MM.1S (cell line): Measurements from ENCODE around the gene THSD7B.

Source experiments
- DNase-seq: peaks from one replicate; pipeline ENCODE4 v3.0.0-alpha.2; 2015
- H2AFZ ChIP-seq: fragments of 300-600 bp; sonication (generic); 2 replicates; pipeline ENCODE4 v1.6.0; 2016; ENCODE audit warnings: antibody characterized with exemption, low read length
- H3F3A ChIP-seq: fragments of 300-600 bp; sonication (generic); 2 replicates; pipeline ENCODE4 v1.6.1; 2016; ENCODE audit warnings: mild to moderate bottlenecking, antibody characterized with exemption, low read length, moderate library complexity, mixed read lengths; ENCODE audit not compliant: insufficient read depth
- H3K27ac ChIP-seq: fragments of 300-600 bp; sonication (generic); 2 replicates; pipeline ENCODE4 v1.5.1; 2016; ENCODE audit warnings: mild to moderate bottlenecking, low read length
- H3K27me3 ChIP-seq: fragments of 300-600 bp; sonication (generic); replicated peaks from 2 replicates; pipeline ENCODE4 v1.6.0; 2016; ENCODE audit warnings: low read length; ENCODE audit not compliant: insufficient read depth
- H3K36me3 ChIP-seq: fragments of 300-600 bp; sonication (generic); replicated peaks from 2 replicates; pipeline ENCODE4 v1.6.1; 2016; ENCODE audit warnings: mild to moderate bottlenecking, low read length, mixed read lengths; ENCODE audit not compliant: insufficient read depth
- H3K4me1 ChIP-seq: fragments of 300-600 bp; sonication (generic); 2 replicates; pipeline ENCODE4 v1.6.1; 2016; ENCODE audit warnings: low read length, mixed read lengths
- H3K4me2 ChIP-seq: fragments of 300-600 bp; sonication (generic); 2 replicates; pipeline ENCODE4 v1.6.0; 2016; ENCODE audit warnings: low read depth, low read length
- H3K4me3 ChIP-seq: fragments of 300-600 bp; sonication (generic); 2 replicates; pipeline ENCODE4 v1.5.1; 2016; ENCODE audit warnings: low read length, mixed read lengths
- H3K79me2 ChIP-seq: fragments of 300-600 bp; sonication (generic); 2 replicates; pipeline ENCODE4 v1.6.1; 2016; ENCODE audit warnings: mixed run types, low read length, mixed read lengths
- H3K9ac ChIP-seq: fragments of 300-600 bp; sonication (generic); 2 replicates; pipeline ENCODE4 v1.6.1; 2016; ENCODE audit warnings: low read length, mixed read lengths
- H3K9me2 ChIP-seq: fragments of 300-600 bp; sonication (generic); replicated peaks from 2 replicates; pipeline ENCODE4 v1.6.1; 2016; ENCODE audit warnings: mild to moderate bottlenecking, low read length, mixed read lengths; ENCODE audit not compliant: insufficient read depth
- H3K9me3 ChIP-seq: fragments of 300-600 bp; sonication (generic); replicated peaks from 2 replicates; pipeline ENCODE4 v1.6.1; 2016; ENCODE audit warnings: mild to moderate bottlenecking, low read length, mixed read lengths; ENCODE audit not compliant: insufficient read depth
- H4K20me1 ChIP-seq: fragments of 300-600 bp; sonication (generic); 2 replicates; pipeline ENCODE4 v1.6.1; 2016; ENCODE audit warnings: mild to moderate bottlenecking, low read length, moderate library complexity, mixed read lengths; ENCODE audit not compliant: insufficient read depth
- EZH2 ChIP-seq: fragments of 300-600 bp; sonication (generic); optimal IDR thresholded peaks from 2 replicates; pipeline ENCODE3; 2017; ENCODE audit warnings: low read depth, mild to moderate bottlenecking, antibody characterized with exemption, low read length, mixed read lengths
- EZH2phosphoT487 ChIP-seq: fragments of 300-600 bp; sonication (generic); IDR thresholded peaks from 2 replicates; pipeline ENCODE4 v1.6.1; 2018; ENCODE audit warnings: antibody characterized with exemption, low read length
- TF ChIP-seq, protein P1 (sequence below): fragments of 300-600 bp; sonication (generic); IDR thresholded peaks from 2 replicates; pipeline ENCODE4 v1.5.1; 2016; ENCODE audit warnings: antibody characterized with exemption, low read length, mixed read lengths

The THSD7B gene, protein sequence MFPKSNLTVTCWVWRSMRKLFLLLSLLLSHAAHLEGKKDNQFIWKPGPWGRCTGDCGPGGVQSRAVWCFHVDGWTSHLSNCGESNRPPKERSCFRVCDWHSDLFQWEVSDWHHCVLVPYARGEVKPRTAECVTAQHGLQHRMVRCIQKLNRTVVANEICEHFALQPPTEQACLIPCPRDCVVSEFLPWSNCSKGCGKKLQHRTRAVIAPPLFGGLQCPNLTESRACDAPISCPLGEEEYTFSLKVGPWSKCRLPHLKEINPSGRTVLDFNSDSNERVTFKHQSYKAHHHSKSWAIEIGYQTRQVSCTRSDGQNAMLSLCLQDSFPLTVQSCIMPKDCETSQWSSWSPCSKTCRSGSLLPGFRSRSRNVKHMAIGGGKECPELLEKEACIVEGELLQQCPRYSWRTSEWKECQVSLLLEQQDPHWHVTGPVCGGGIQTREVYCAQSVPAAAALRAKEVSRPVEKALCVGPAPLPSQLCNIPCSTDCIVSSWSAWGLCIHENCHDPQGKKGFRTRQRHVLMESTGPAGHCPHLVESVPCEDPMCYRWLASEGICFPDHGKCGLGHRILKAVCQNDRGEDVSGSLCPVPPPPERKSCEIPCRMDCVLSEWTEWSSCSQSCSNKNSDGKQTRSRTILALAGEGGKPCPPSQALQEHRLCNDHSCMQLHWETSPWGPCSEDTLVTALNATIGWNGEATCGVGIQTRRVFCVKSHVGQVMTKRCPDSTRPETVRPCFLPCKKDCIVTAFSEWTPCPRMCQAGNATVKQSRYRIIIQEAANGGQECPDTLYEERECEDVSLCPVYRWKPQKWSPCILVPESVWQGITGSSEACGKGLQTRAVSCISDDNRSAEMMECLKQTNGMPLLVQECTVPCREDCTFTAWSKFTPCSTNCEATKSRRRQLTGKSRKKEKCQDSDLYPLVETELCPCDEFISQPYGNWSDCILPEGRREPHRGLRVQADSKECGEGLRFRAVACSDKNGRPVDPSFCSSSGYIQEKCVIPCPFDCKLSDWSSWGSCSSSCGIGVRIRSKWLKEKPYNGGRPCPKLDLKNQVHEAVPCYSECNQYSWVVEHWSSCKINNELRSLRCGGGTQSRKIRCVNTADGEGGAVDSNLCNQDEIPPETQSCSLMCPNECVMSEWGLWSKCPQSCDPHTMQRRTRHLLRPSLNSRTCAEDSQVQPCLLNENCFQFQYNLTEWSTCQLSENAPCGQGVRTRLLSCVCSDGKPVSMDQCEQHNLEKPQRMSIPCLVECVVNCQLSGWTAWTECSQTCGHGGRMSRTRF (N-terminal part only)

DNA sequence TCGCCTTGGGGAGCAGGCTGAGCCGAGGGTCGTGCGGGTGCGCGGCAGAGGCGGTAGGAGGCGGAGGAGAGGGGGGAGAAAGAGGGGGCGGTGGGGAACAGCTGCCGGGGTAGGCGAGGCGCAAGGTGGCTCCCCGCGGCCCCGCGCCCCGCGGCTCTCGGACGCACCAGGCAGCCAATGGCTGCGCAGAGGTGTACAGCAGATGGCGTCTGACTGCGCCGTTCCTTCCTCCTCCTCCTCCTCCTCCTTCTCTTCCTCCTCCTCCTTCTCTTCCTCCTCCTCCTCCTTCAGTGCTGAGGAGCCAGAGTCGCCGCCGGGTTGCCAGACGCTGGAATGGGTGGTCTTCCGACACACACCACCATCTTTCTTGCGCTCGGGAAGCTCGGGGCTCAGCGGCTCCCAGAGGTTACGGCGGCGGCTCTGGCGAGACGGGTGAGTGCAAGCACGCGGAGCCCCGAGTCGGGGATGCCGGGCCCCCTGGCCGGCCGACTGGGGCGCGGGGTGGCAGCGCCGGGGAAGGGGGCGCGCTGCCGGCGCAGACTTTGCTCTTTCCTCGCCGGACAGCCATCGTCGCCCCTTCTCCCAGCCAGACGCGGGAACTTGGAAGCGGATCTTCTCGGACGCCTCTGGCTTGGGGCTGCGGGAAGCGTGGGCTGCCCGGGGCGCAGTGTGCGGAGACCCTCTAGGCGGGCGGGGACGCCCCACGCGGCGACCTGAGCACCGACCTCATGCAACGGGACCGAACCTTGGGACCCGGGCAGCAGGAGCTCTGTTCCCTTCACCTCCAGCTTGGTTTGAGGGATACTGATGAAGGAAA is at the start of gene THSD7B:
Gene THSD7B, plus strand, starts transcription at position 290 of the 817 bp plus-strand sequence. CDS start 116,634 bp downstream, outside the sequence.
- Histone ChIP-seq H3K4me3 (peak within 1 kb of the TSS; percentile 77), H3K27ac (no peak within 1 kb of the TSS), H3K9me3 (no peaks in the 10 kb centered on the region), H3F3A (no peaks in the 10 kb centered on the region), H3K9me2 (no peaks in the 10 kb centered on the region), H3K4me2 (peak within 1 kb of the TSS; percentile 91), H2AFZ (peak within 1 kb of the TSS; percentile 74), H3K9ac (peak within 1 kb of the TSS; percentile 20; the same call in 1 of the 2 replicates), H3K27me3 (peaks cover 3% of the 10 kb centered on the region; the same call in 1 of the 2 replicates), H3K36me3 (no peaks in the 10 kb centered on the region), H4K20me1 (no peaks in the 10 kb centered on the region), H3K79me2 (no peaks in the 10 kb centered on the region), H3K4me1 (no peaks in the 10 kb centered on the region; the same call in 1 of the 2 replicates)
- no peak for TF ChIP-seq EZH2phosphoT487
- TF ChIP-seq, protein P1, sequence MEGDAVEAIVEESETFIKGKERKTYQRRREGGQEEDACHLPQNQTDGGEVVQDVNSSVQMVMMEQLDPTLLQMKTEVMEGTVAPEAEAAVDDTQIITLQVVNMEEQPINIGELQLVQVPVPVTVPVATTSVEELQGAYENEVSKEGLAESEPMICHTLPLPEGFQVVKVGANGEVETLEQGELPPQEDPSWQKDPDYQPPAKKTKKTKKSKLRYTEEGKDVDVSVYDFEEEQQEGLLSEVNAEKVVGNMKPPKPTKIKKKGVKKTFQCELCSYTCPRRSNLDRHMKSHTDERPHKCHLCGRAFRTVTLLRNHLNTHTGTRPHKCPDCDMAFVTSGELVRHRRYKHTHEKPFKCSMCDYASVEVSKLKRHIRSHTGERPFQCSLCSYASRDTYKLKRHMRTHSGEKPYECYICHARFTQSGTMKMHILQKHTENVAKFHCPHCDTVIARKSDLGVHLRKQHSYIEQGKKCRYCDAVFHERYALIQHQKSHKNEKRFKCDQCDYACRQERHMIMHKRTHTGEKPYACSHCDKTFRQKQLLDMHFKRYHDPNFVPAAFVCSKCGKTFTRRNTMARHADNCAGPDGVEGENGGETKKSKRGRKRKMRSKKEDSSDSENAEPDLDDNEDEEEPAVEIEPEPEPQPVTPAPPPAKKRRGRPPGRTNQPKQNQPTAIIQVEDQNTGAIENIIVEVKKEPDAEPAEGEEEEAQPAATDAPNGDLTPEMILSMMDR = no peak
- no peak for TF ChIP-seq EZH2
- DNase-seq = peak; percentile 49

- Histone ChIP-seq H3K4me2 (no peak overlapping the region), H3K9me3 (no peaks in the 10 kb centered on the region), H3F3A (no peaks in the 10 kb centered on the region), H3K27me3 (no peaks in the 10 kb centered on the region), H4K20me1 (no peaks in the 10 kb centered on the region), H2AFZ (no peak overlapping the region), H3K79me2 (no peaks in the 10 kb centered on the region), H3K9me2 (no peaks in the 10 kb centered on the region), H3K36me3 (no peaks in the 10 kb centered on the region), H3K27ac (no peak overlapping the region), H3K9ac (no peak overlapping the region), H3K4me1 (no peaks in the 10 kb centered on the region), H3K4me3 (no peak overlapping the region)
- TF ChIP-seq EZH2 = no peak
- no peak for TF ChIP-seq EZH2phosphoT487
- no peak for DNase-seq
These were observed 47.1 kb upstream of the THSD7B start for GRCh38 chr2:136718273-136718672.

GRCh38 chr2:136727973-136728699 is 37.2 kb upstream of the THSD7B start:
- Histone ChIP-seq H3K36me3 (no peaks in the 10 kb centered on the region), H3K79me2 (no peaks in the 10 kb centered on the region), H3K4me3 (no peak overlapping the region), H3K27ac (no peak overlapping the region), H3K4me2 (no peak overlapping the region), H3K4me1 (no peaks in the 10 kb centered on the region), H3K9ac (no peak overlapping the region), H2AFZ (no peak overlapping the region), H3F3A (no peaks in the 10 kb centered on the region), H4K20me1 (no peaks in the 10 kb centered on the region), H3K9me2 (no peaks in the 10 kb centered on the region), H3K27me3 (no peaks in the 10 kb centered on the region), H3K9me3 (no peaks in the 10 kb centered on the region)
- DNase-seq = no peak
- TF ChIP-seq EZH2 (no peak), EZH2phosphoT487 (no peak)
- TF ChIP-seq, protein P1 = no peak
